ENCODE results near the gene CAMKMT. TPM values are rescaled to one million over a fixed set of nuclear protein-coding genes. Genes with fewer than 3 reads are reported as not detected.

Gene CAMKMT
- total RNA-seq, 6 donors from 2014 or later: 7.7 to 17.8 (median 12.2) TPM

GRCh38 chr2:44364604-44365003, 2.9 kb downstream of the CAMKMT start:
- 92 to 97% methylated on average over 3 of the region's 3 CpGs for WGBS, 2 donors
- TF ChIP-seq POLR2A (IDR thresholded peaks at IDR 0.05): no peak
- TF ChIP-seq POLR2AphosphoS5 (IDR thresholded peaks at IDR 0.05): no peak
- no peak for TF ChIP-seq EP300 (IDR thresholded peaks at IDR 0.05)
- TF ChIP-seq, protein P1, sequence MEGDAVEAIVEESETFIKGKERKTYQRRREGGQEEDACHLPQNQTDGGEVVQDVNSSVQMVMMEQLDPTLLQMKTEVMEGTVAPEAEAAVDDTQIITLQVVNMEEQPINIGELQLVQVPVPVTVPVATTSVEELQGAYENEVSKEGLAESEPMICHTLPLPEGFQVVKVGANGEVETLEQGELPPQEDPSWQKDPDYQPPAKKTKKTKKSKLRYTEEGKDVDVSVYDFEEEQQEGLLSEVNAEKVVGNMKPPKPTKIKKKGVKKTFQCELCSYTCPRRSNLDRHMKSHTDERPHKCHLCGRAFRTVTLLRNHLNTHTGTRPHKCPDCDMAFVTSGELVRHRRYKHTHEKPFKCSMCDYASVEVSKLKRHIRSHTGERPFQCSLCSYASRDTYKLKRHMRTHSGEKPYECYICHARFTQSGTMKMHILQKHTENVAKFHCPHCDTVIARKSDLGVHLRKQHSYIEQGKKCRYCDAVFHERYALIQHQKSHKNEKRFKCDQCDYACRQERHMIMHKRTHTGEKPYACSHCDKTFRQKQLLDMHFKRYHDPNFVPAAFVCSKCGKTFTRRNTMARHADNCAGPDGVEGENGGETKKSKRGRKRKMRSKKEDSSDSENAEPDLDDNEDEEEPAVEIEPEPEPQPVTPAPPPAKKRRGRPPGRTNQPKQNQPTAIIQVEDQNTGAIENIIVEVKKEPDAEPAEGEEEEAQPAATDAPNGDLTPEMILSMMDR (IDR thresholded peaks at IDR 0.05): no peak

GRCh38 chr2:44367591-44367990, 5.8 kb downstream of the CAMKMT start:
- Histone ChIP-seq H3K9me3 (no peaks in the 10 kb centered on the region), H3K4me1 (peaks cover 0 to 7% (median 6%) of the 10 kb centered on the region in 4 donors), H3K27me3 (no peaks in the 10 kb centered on the region), H3K36me3 (no peaks in the 10 kb centered on the region), H3K27ac (no peak overlapping the region), H3K4me3 (no peak overlapping the region)
- DNase-seq (no peak), ATAC-seq (ENCODE audit: low FRiP score in 2 of 2) (no peak)
- 84 to 96% methylated on average over 1 of the region's 1 CpG for WGBS, 2 donors
- no peak for TF ChIP-seq POLR2AphosphoS5 (IDR thresholded peaks at IDR 0.05)

More at GRCh38 chr2:44364604-44365003, 2.9 kb downstream of the CAMKMT start:
- Histone ChIP-seq H3K4me3 (no peak overlapping the region), H3K27ac (no peak overlapping the region), H3K4me1 (peaks cover 10 to 18% (median 15%) of the 10 kb centered on the region in 4 donors), H3K36me3 (no peaks in the 10 kb centered on the region), H3K9me3 (no peaks in the 10 kb centered on the region), H3K27me3 (no peaks in the 10 kb centered on the region)
- ATAC-seq (ENCODE audit: low FRiP score in 2 of 2) (no peak), DNase-seq (no peak)

- H3K27me3 ChIP-seq: no peaks in the 10 kb centered on the region
- no peaks in the 10 kb centered on the region for H3K9me3 ChIP-seq
- DNase-seq: no peak
- TF ChIP-seq POLR2A (IDR thresholded peaks at IDR 0.05) (no peak), EP300 (IDR thresholded peaks at IDR 0.05) (no peak), POLR2AphosphoS5 (IDR thresholded peaks at IDR 0.05) (no peak)
- TF ChIP-seq, protein P1 (IDR thresholded peaks at IDR 0.05): no peak
- no peak overlapping the region for H3K27ac ChIP-seq
- H3K4me1 ChIP-seq: no peaks in the 10 kb centered on the region
- ATAC-seq (ENCODE audit: low FRiP score in 2 of 2): no peak
- H3K4me3 ChIP-seq: no peak overlapping the region
- H3K36me3 ChIP-seq: no peaks in the 10 kb centered on the region
These were observed 7.6 kb downstream of the CAMKMT start for GRCh38 chr2:44369392-44369791.

- TF ChIP-seq POLR2AphosphoS5 (IDR thresholded peaks at IDR 0.05): no peak
- TF ChIP-seq, protein P1 (IDR thresholded peaks at IDR 0.05): no peak
- TF ChIP-seq EP300 (IDR thresholded peaks at IDR 0.05): no peak
- TF ChIP-seq POLR2A (IDR thresholded peaks at IDR 0.05): no peak
- no peaks in the 10 kb centered on the region for H3K36me3 ChIP-seq
- H3K27ac ChIP-seq: no peak overlapping the region
- no peak overlapping the region for H3K4me3 ChIP-seq
- ATAC-seq (ENCODE audit: low FRiP score in 2 of 2) (no peak), DNase-seq (no peak)
- H3K27me3 ChIP-seq: no peaks in the 10 kb centered on the region
- no peaks in the 10 kb centered on the region for H3K4me1 ChIP-seq
- H3K9me3 ChIP-seq: no peaks in the 10 kb centered on the region
These were observed 9.7 kb downstream of the CAMKMT start for GRCh38 chr2:44371445-44371844.

DNA sequence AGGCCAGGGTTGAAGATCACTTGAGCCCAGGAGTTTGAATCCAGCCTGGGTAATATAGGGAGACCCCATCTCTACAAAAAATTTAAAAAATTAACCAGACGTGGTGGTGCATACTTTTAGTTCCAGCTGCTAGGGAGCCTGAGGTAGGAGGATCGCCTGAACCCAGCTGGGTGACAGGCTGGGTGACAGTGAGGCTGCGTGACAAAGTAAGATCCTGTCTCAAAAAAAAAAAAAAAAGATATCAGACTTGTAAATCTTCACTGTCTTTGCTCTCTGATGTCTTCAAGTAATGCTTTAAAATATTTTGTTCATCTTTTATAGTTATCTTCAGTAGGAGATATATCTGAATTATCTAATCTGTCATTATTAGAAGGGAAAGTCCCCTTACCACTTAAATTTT, 10.5 kb downstream of the CAMKMT start:
- no peak overlapping the region for H3K27ac ChIP-seq

More for the DNA sequence above, 10.5 kb downstream of the CAMKMT start:
- no peak for ATAC-seq (ENCODE audit: low FRiP score in 2 of 2)
- Histone ChIP-seq H3K27me3 (no peaks in the 10 kb centered on the region), H3K36me3 (no peaks in the 10 kb centered on the region), H3K4me1 (no peaks in the 10 kb centered on the region), H3K9me3 (no peaks in the 10 kb centered on the region), H3K4me3 (no peak overlapping the region)
- no peak for DNase-seq
- TF ChIP-seq POLR2A (IDR thresholded peaks at IDR 0.05) (no peak), EP300 (IDR thresholded peaks at IDR 0.05) (no peak), POLR2AphosphoS5 (IDR thresholded peaks at IDR 0.05) (no peak)
- TF ChIP-seq, protein P1 (IDR thresholded peaks at IDR 0.05): no peak
- WGBS, 2 donors: 93 to 94% methylated on average over 3 of the region's 3 CpGs
